CD4-positive, alpha-beta T cell (primary cell): ENCODE results near the gene PLRG1. TPM values are rescaled to one million over a fixed set of nuclear protein-coding genes. Genes with fewer than 3 reads are reported as not detected.

Source experiments
- ATAC-seq: fragments of 200-7000 bp; cut with Tn5 transposase; one replicate; pipeline ENCODE4 v1.10.0; 2022; ENCODE audit warnings: mild to moderate bottlenecking; ENCODE audit not compliant: poor library complexity
- CTCF ChIA-PET: fragments of 350-600 bp; sonication (Branson Sonifier 250); formaldehyde crosslinking; loops from one replicate; lab custom pipeline; 2021; ENCODE audit warnings: antibody characterized with exemption, inconsistent platforms; lab: Charles Lee
- POLR2A ChIA-PET: fragments of 350-600 bp; sonication (Branson Sonifier 250); formaldehyde crosslinking; loops from one replicate; lab custom pipeline; 2021; ENCODE audit warnings: antibody characterized with exemption, inconsistent platforms; lab: Charles Lee
- DNase-seq, 14 experiments: peaks; one replicate each; pipeline ENCODE4 v3.0.0-alpha.2; 2013 to 2020; ENCODE audit warnings: mixed read lengths in 2 of 14
- H3K27ac ChIP-seq, 2 donors: one replicate each; pipeline versions ENCODE4 v1.5.1 to v1.7.0; 2013; ENCODE audit warnings: low read length in 2 of 2, low read depth in 1 of 2, mild to moderate bottlenecking in 1 of 2
- H3K27me3 ChIP-seq, 2 experiments: 1 replicate in 1 of 2; 2 replicates in 1 of 2; pipeline versions ENCODE4 v1.6.1 to v1.7.0; 2013; ENCODE audit warnings: low read length in 2 of 2, control low read depth in 1 of 2, mild to moderate bottlenecking in 1 of 2, moderate library complexity in 1 of 2; ENCODE audit not compliant: insufficient read depth in 2 of 2, control insufficient read depth in 1 of 2
- H3K36me3 ChIP-seq: one replicate; pipeline ENCODE4 v1.6.1; 2013; ENCODE audit warnings: low read length, control low read depth; ENCODE audit not compliant: insufficient read depth
- H3K4me1 ChIP-seq: one replicate; pipeline ENCODE4 v1.6.1; 2013; ENCODE audit warnings: low read length, control low read depth; ENCODE audit not compliant: insufficient read depth
- H3K4me3 ChIP-seq: one replicate; pipeline ENCODE4 v1.5.1; 2013; ENCODE audit warnings: mild to moderate bottlenecking, low read length, moderate library complexity
- H3K9me3 ChIP-seq, 2 experiments: 1 replicate in 1 of 2; 2 replicates in 1 of 2; pipeline versions ENCODE4 v1.6.1 to v1.7.0; 2013; ENCODE audit warnings: low read length in 2 of 2, mild to moderate bottlenecking in 2 of 2, control low read depth in 1 of 2, moderate library complexity in 1 of 2; ENCODE audit not compliant: control insufficient read depth in 1 of 2, insufficient read depth in 1 of 2
- H3K27ac Mint-ChIP-seq: one replicate; pipeline ENCODE4 v1.8.0; 2020; ENCODE audit warnings: mixed read lengths
- H3K27me3 Mint-ChIP-seq: one replicate; pipeline ENCODE4 v1.8.0; 2021; ENCODE audit warnings: mixed read lengths
- H3K36me3 Mint-ChIP-seq: one replicate; pipeline ENCODE4 v1.8.0; 2021; ENCODE audit warnings: low read depth, mixed read lengths
- H3K4me1 Mint-ChIP-seq: one replicate; pipeline ENCODE4 v1.8.0; 2021; ENCODE audit warnings: low read depth, mixed read lengths
- H3K4me3 Mint-ChIP-seq: one replicate; pipeline ENCODE4 v1.8.0; 2020; ENCODE audit warnings: mild to moderate bottlenecking, mixed read lengths
- H3K9me3 Mint-ChIP-seq: one replicate; pipeline ENCODE4 v1.8.0; 2020; ENCODE audit warnings: mixed read lengths
- CTCF ChIP-seq: fragments of 200-600 bp; IDR thresholded peaks from one replicate; pipeline ENCODE4 v1.8.0; 2022; ENCODE audit warnings: antibody characterized with exemption, mild to moderate bottlenecking
- intact Hi-C, 2 experiments: fragments of 100-400 bp; cut with DNase I in 1 of 2; cut with micrococcal nuclease in 1 of 2; formaldehyde crosslinking; loops; one replicate each; pipeline versions ENCODE4 v1.15.1 to v1.9.0; 2023 to 2025; cut with DNase I, micrococcal nuclease
- total RNA-seq, 174 experiments: library from RNA in 2 of 174; stranded (reverse) in 2 of 174; gene quantifications; one replicate each; pipeline ENCODE4 v1.2.3 and lab custom pipeline; 2021 to 2026

The PLRG1 gene
- total RNA-seq, 2 experiments from 2014 or later, result 41.1 to 44.8 TPM

GRCh38 chr4:154560419-154560801 lies 10.2 kb upstream of the PLRG1 start:
- TF ChIP-seq CTCF, result no peak
- POLR2A ChIA-PET, result no interaction called here
- no peak overlapping the region for H3K27ac Mint-ChIP-seq
- H3K4me1 Mint-ChIP-seq, result no peaks in the 10 kb centered on the region
- Histone ChIP-seq H3K4me3 (no peak overlapping the region), H3K27me3 (no peaks in the 10 kb centered on the region), H3K4me1 (no peaks in the 10 kb centered on the region), H3K9me3 (no peaks in the 10 kb centered on the region), H3K27ac (no peak overlapping the region), H3K36me3 (no peaks in the 10 kb centered on the region)
- CTCF ChIA-PET, result no interaction called here
- peaks cover 16% of the 10 kb centered on the region for H3K27me3 Mint-ChIP-seq
- intact Hi-C loops, result no loop called here
- no peaks in the 10 kb centered on the region for H3K36me3 Mint-ChIP-seq
- DNase-seq (no peak), ATAC-seq (no peak)
- H3K4me3 Mint-ChIP-seq, result no peak overlapping the region
- H3K9me3 Mint-ChIP-seq, result no peaks in the 10 kb centered on the region

GRCh38 chr4:154559494-154560418 lies 9.6 kb upstream of the PLRG1 start:
- intact Hi-C loops, result loop anchor here in 1 of 2 experiments (10.0 kb wide), 1 partner anchor 1225 kb away; no protein-coding TSS in a partner anchor
- Histone ChIP-seq H3K36me3 (no peaks in the 10 kb centered on the region), H3K27ac (no peak overlapping the region), H3K9me3 (no peaks in the 10 kb centered on the region), H3K4me1 (no peaks in the 10 kb centered on the region), H3K27me3 (no peaks in the 10 kb centered on the region), H3K4me3 (no peak overlapping the region)
- POLR2A ChIA-PET, result no interaction called here
- H3K9me3 Mint-ChIP-seq, result no peaks in the 10 kb centered on the region
- H3K27ac Mint-ChIP-seq, result no peak overlapping the region
- TF ChIP-seq CTCF, result peak; percentile 32
- H3K36me3 Mint-ChIP-seq, result no peaks in the 10 kb centered on the region
- DNase-seq (peak in 3 of 14 experiments; percentile 14 to 27 (median 20)), ATAC-seq (no peak)
- H3K27me3 Mint-ChIP-seq, result peaks cover 16% of the 10 kb centered on the region
- H3K4me1 Mint-ChIP-seq, result no peaks in the 10 kb centered on the region
- CTCF ChIA-PET, result interaction anchor here (1.2 kb wide), 2 partner anchors 9 to 11 kb away, joined by 3 to 5 read pairs; no protein-coding TSS in a partner anchor
- H3K4me3 Mint-ChIP-seq, result no peak overlapping the region

GRCh38 chr4:154559141-154559493 lies 8.9 kb upstream of the PLRG1 start:
- no peak overlapping the region for H3K4me3 ChIP-seq
- intact Hi-C loops, result loop anchor here in 1 of 2 experiments (10.0 kb wide), 1 partner anchor 1226 kb away; no protein-coding TSS in a partner anchor
- H3K9me3 Mint-ChIP-seq, result no peaks in the 10 kb centered on the region
- H3K4me3 Mint-ChIP-seq, result no peak overlapping the region
- POLR2A ChIA-PET, result no interaction called here
- CTCF ChIA-PET, result interaction anchor here (1.2 kb wide), 2 partner anchors 10 kb away, joined by 3 to 5 read pairs; no protein-coding TSS in a partner anchor
- ATAC-seq (no peak), DNase-seq (no peak)
- no peak overlapping the region for H3K27ac ChIP-seq
- peaks cover 16% of the 10 kb centered on the region for H3K27me3 Mint-ChIP-seq
- no peaks in the 10 kb centered on the region for H3K27me3 ChIP-seq
- no peak for TF ChIP-seq CTCF
- H3K36me3 ChIP-seq, result no peaks in the 10 kb centered on the region
- no peak overlapping the region for H3K27ac Mint-ChIP-seq
- no peaks in the 10 kb centered on the region for H3K4me1 Mint-ChIP-seq
- no peaks in the 10 kb centered on the region for H3K4me1 ChIP-seq
- H3K9me3 ChIP-seq, result no peaks in the 10 kb centered on the region
- no peaks in the 10 kb centered on the region for H3K36me3 Mint-ChIP-seq
